ENCODE results near the gene EFR3B. TPM values are rescaled to one million over a fixed set of nuclear protein-coding genes. Genes with fewer than 3 reads are reported as not detected.

EFR3B gene
- total RNA-seq, 2 experiments from 2014 or later = not detected

GRCh38 chr2:25079050-25079635 lies 37.3 kb downstream of the EFR3B start:
- Histone ChIP-seq H4K20me1 (ENCODE audit: insufficient read depth, low read length) (no peaks in the 10 kb centered on the region), H3K4me2 (ENCODE audit: low read length) (no peak overlapping the region), H3K79me2 (ENCODE audit: insufficient read depth, low read depth, low read length) (no peaks in the 10 kb centered on the region), H3K4me1 (ENCODE audit: insufficient read depth, low read length, poor library complexity, severe bottlenecking) (peaks cover 4% of the 10 kb centered on the region), H3K36me3 (ENCODE audit: insufficient read depth, low read length) (no peaks in the 10 kb centered on the region), H3K4me3 (ENCODE audit: low read depth, low read length, poor library complexity, severe bottlenecking) (no peak overlapping the region), H3K27ac (ENCODE audit: low read depth, low read length, poor library complexity, severe bottlenecking) (no peak overlapping the region), H3K9me2 (ENCODE audit: insufficient read depth, low read length) (no peaks in the 10 kb centered on the region), H2AFZ (ENCODE audit: low read length) (no peak overlapping the region), H3K9me3 (ENCODE audit: low read length) (no peaks in the 10 kb centered on the region)
- DNase-seq (ENCODE audit: low spot score) = no peak
- intact Hi-C loops (cut with micrococcal nuclease; ENCODE audit: unreplicated experiment) = no loop called here
- CTCF ChIA-PET (ENCODE audit: unreplicated experiment) = no interaction called here
- no TSS peak for BruUV-seq (replicated peaks)
- POLR2A ChIA-PET = interaction anchor here (0.5 kb wide), 1 partner anchor 109 kb away, joined by 4 read pairs; no protein-coding TSS in a partner anchor
- TF ChIP-seq CTCF (conservative IDR thresholded peaks at IDR 0.05; ENCODE audit: low read length) (no peak), EZH2phosphoT487 (IDR thresholded peaks at IDR 0.05; ENCODE audit: borderline replicate concordance, low read depth, low read length) (no peak)

- Histone ChIP-seq H3K79me2 (ENCODE audit: insufficient read depth, low read depth, low read length) (no peaks in the 10 kb centered on the region), H2AFZ (ENCODE audit: low read length) (no peak overlapping the region), H4K20me1 (ENCODE audit: insufficient read depth, low read length) (no peaks in the 10 kb centered on the region), H3K9me2 (ENCODE audit: insufficient read depth, low read length) (no peaks in the 10 kb centered on the region), H3K27ac (ENCODE audit: low read depth, low read length, poor library complexity, severe bottlenecking) (no peak overlapping the region), H3K9me3 (ENCODE audit: low read length) (no peaks in the 10 kb centered on the region), H3K36me3 (ENCODE audit: insufficient read depth, low read length) (no peaks in the 10 kb centered on the region), H3K4me1 (ENCODE audit: insufficient read depth, low read length, poor library complexity, severe bottlenecking) (no peaks in the 10 kb centered on the region), H3K4me2 (ENCODE audit: low read length) (no peak overlapping the region), H3K4me3 (ENCODE audit: low read depth, low read length, poor library complexity, severe bottlenecking) (no peak overlapping the region)
- no peak for TF ChIP-seq EZH2phosphoT487 (IDR thresholded peaks at IDR 0.05; ENCODE audit: borderline replicate concordance, low read depth, low read length)
- no peak for TF ChIP-seq CTCF (conservative IDR thresholded peaks at IDR 0.05; ENCODE audit: low read length)
- POLR2A ChIA-PET = interaction anchor here (0.8 to 1.0 kb wide), 2 partner anchors 24 to 50 kb away, joined by 3 read pairs; no protein-coding TSS in a partner anchor
- no TSS peak for BruUV-seq (replicated peaks)
- no peak for DNase-seq (ENCODE audit: low spot score)
- CTCF ChIA-PET (ENCODE audit: unreplicated experiment) = no interaction called here
- intact Hi-C loops (cut with micrococcal nuclease; ENCODE audit: unreplicated experiment) = no loop called here
These were observed 39.4 kb downstream of the EFR3B start for GRCh38 chr2:25081237-25081790.

GRCh38 chr2:25082002-25082622 lies 40.2 kb downstream of the EFR3B start:
- Histone ChIP-seq H3K9me3 (ENCODE audit: low read length) (no peaks in the 10 kb centered on the region), H3K9me2 (ENCODE audit: insufficient read depth, low read length) (no peaks in the 10 kb centered on the region), H3K4me3 (ENCODE audit: low read depth, low read length, poor library complexity, severe bottlenecking) (no peak overlapping the region), H3K4me1 (ENCODE audit: insufficient read depth, low read length, poor library complexity, severe bottlenecking) (no peaks in the 10 kb centered on the region), H3K4me2 (ENCODE audit: low read length) (no peak overlapping the region), H2AFZ (ENCODE audit: low read length) (no peak overlapping the region), H3K79me2 (ENCODE audit: insufficient read depth, low read depth, low read length) (no peaks in the 10 kb centered on the region), H3K27ac (ENCODE audit: low read depth, low read length, poor library complexity, severe bottlenecking) (no peak overlapping the region), H4K20me1 (ENCODE audit: insufficient read depth, low read length) (no peaks in the 10 kb centered on the region), H3K36me3 (ENCODE audit: insufficient read depth, low read length) (no peaks in the 10 kb centered on the region)
- intact Hi-C loops (cut with micrococcal nuclease; ENCODE audit: unreplicated experiment) = no loop called here
- ChIA-PET CTCF (ENCODE audit: unreplicated experiment) (no interaction called here), POLR2A (no interaction called here)
- no peak for TF ChIP-seq EZH2phosphoT487 (IDR thresholded peaks at IDR 0.05; ENCODE audit: borderline replicate concordance, low read depth, low read length)
- no peak for TF ChIP-seq CTCF (conservative IDR thresholded peaks at IDR 0.05; ENCODE audit: low read length)
- BruUV-seq (replicated peaks) = no TSS peak
- no peak for DNase-seq (ENCODE audit: low spot score)

Data from OCI-LY7 (cell line).